Motor neuron (in vitro differentiated cells): Measurements from ENCODE around the gene RPL22. TPM values are rescaled to one million over a fixed set of nuclear protein-coding genes. Genes with fewer than 3 reads are reported as not detected.

Source experiments
- ATAC-seq, 8 experiments: fragments of 200-7000 bp; cut with Tn5 transposase; replicated peaks in 6 of 8; 2 replicates each; pipeline ENCODE4 v1.8.0; 2021; ENCODE audit warnings: mild to moderate bottlenecking in 8 of 8, moderate library complexity in 8 of 8
- H3K27ac ChIP-seq, 2 donors: fragments of 250-450 bp; sonication (Bioruptor Pico); 2 replicates each; pipeline ENCODE4 v1.9.0; 2021; ENCODE audit warnings: antibody characterized with exemption in 2 of 2, mild to moderate bottlenecking in 2 of 2, moderate library complexity in 1 of 2
- H3K4me1 ChIP-seq, 2 donors: fragments of 250-450 bp; sonication (Bioruptor Pico); replicated peaks in 1 of 2; 2 replicates each; pipeline ENCODE4 v1.6.1; 2021; ENCODE audit warnings: antibody characterized with exemption in 2 of 2, mild to moderate bottlenecking in 2 of 2, moderate library complexity in 1 of 2
- H3K4me3 ChIP-seq, 5 donors: fragments of 250-450 bp; sonication (Bioruptor Pico); 2 replicates each; pipeline ENCODE4 v1.9.0; 2021; ENCODE audit warnings: antibody characterized with exemption in 5 of 5, mild to moderate bottlenecking in 5 of 5, moderate library complexity in 4 of 5
- WGBS, 10 experiments: fragments of 450-650 bp; shearing (Covaris generic); methylation state at CpG; one replicate each; pipeline ENCODE4 v1.0.0; 2022; 5-methylcytosine and 5-hydroxymethylcytosine counted together
- in situ Hi-C, 9 experiments: fragments of 400-800 bp; cut with MboI; loops; one replicate each; pipeline ENCODE4 v1.15.0; 2021; ENCODE audit warnings: low sequenced_read_pairs in 9 of 9, low pct_unique_long_range_greater_than_20kb in 2 of 9; ENCODE audit not compliant: unreplicated experiment in 9 of 9
- total RNA-seq, 8 experiments: library from RNA; unstranded; fragments of 300-600 nt; gene quantifications; 2 replicates each; pipeline versions ENCODE4 v1.2.3 to v1.2.4, GENCODE V29; 2022

The RPL22 gene
- total RNA-seq, 8 experiments from 2014 or later = 340 to 786 (median 466) TPM

GRCh38 chr1:6151291-6151822 lies 48.0 kb downstream of the RPL22 start:
- Histone ChIP-seq H3K4me1 (peaks cover 17 to 25% of the 10 kb centered on the region in 2 donors), H3K27ac (no peak overlapping the region), H3K4me3 (no peak overlapping the region)
- no peak for ATAC-seq
- 0 to 85% (median 80%) methylated on average over 1 to 5 of the region's 9 CpGs; no CpG with 5 or more reads in 4 of the 10 experiments for WGBS, 10 experiments
- in situ Hi-C loops = no loop called here

- peaks cover 19 to 27% of the 10 kb centered on the region in 2 donors for H3K4me1 ChIP-seq
- WGBS, 10 experiments = 47 to 95% (median 79%) methylated on average over 3 to 8 of the region's 11 CpGs
- no peak overlapping the region for H3K27ac ChIP-seq
- in situ Hi-C loops = no loop called here
- no peak overlapping the region for H3K4me3 ChIP-seq
- no peak for ATAC-seq
Observed at GRCh38 chr1:6150006-6150938, 49.1 kb downstream of the RPL22 start.

GRCh38 chr1:6149597-6149996 lies 49.8 kb downstream of the RPL22 start:
- WGBS, 10 experiments = 45 to 100% (median 90%) methylated on average over 1 of the region's 1 CpG
- H3K4me3 ChIP-seq = no peak overlapping the region

GRCh38 chr1:6148497-6149241 lies 50.7 kb downstream of the RPL22 start:
- Histone ChIP-seq H3K27ac (no peak overlapping the region), H3K4me1 (peaks cover 31 to 43% of the 10 kb centered on the region in 2 donors)
- in situ Hi-C loops = no loop called here

More at GRCh38 chr1:6149597-6149996, 49.8 kb downstream of the RPL22 start:
- in situ Hi-C loops = no loop called here
- H3K4me1 ChIP-seq = peaks cover 26 to 34% of the 10 kb centered on the region in 2 donors
- H3K27ac ChIP-seq = no peak overlapping the region
- ATAC-seq = no peak

GRCh38 chr1:6145864-6146410 lies 53.5 kb downstream of the RPL22 start:
- no peak for ATAC-seq
- WGBS, 10 experiments = 68 to 100% (median 88%) methylated on average over 3 to 7 of the region's 24 CpGs; no CpG with 5 or more reads in 6 of the 10 experiments
- Histone ChIP-seq H3K27ac (no peak overlapping the region), H3K4me3 (no peak overlapping the region), H3K4me1 (peaks cover 19 to 31% of the 10 kb centered on the region in 2 donors)
- in situ Hi-C loops = no loop called here

More at GRCh38 chr1:6148497-6149241, 50.7 kb downstream of the RPL22 start:
- H3K4me3 ChIP-seq = peak overlapping the region; percentile 5 to 21 (median 12)
- peak; percentile 79 to 95 (median 87) for ATAC-seq
- WGBS, 10 experiments = 0 to 5% (median 0%) methylated on average over 4 to 10 of the region's 53 CpGs; no CpG with 5 or more reads in 7 of the 10 experiments

- WGBS, 10 experiments = 13 to 100% (median 62%) methylated on average over 1 to 2 of the region's 2 CpGs; no CpG with 5 or more reads in 5 of the 10 experiments
- ATAC-seq = no peak
- peaks cover 19 to 31% of the 10 kb centered on the region in 2 donors for H3K4me1 ChIP-seq
- in situ Hi-C loops = no loop called here
- no peak overlapping the region for H3K4me3 ChIP-seq
- no peak overlapping the region for H3K27ac ChIP-seq
Observed at GRCh38 chr1:6145396-6145750, 54.0 kb downstream of the RPL22 start.

GRCh38 chr1:6144647-6145395 lies 54.6 kb downstream of the RPL22 start:
- H3K27ac ChIP-seq = no peak overlapping the region
- H3K4me1 ChIP-seq = peaks cover 19 to 31% of the 10 kb centered on the region in 2 donors
- H3K4me3 ChIP-seq = no peak overlapping the region
- in situ Hi-C loops = no loop called here
- 8 to 42% (median 20%) methylated on average over 2 to 14 of the region's 16 CpGs; no CpG with 5 or more reads in 3 of the 10 experiments for WGBS, 10 experiments
- ATAC-seq = peak in 1 of 8 experiments; percentile 7

- in situ Hi-C loops = no loop called here
- 33 to 90% (median 72%) methylated on average over 1 to 5 of the region's 7 CpGs; no CpG with 5 or more reads in 6 of the 10 experiments for WGBS, 10 experiments
- no peak overlapping the region for H3K4me3 ChIP-seq
- no peak for ATAC-seq
- no peak overlapping the region for H3K27ac ChIP-seq
- peaks cover 17 to 29% of the 10 kb centered on the region in 2 donors for H3K4me1 ChIP-seq
Observed at GRCh38 chr1:6144175-6144574, 55.2 kb downstream of the RPL22 start.

GRCh38 chr1:6143395-6143794 lies 56.0 kb downstream of the RPL22 start:
- Histone ChIP-seq H3K4me1 (peaks cover 14 to 24% of the 10 kb centered on the region in 2 donors), H3K4me3 (no peak overlapping the region), H3K27ac (no peak overlapping the region)
- in situ Hi-C loops = no loop called here
- WGBS, 10 experiments = 53 to 100% (median 92%) methylated on average over 1 to 3 of the region's 4 CpGs; no CpG with 5 or more reads in 3 of the 10 experiments
- ATAC-seq = peak in 7 of 8 experiments; percentile 50 to 76 (median 70)

GRCh38 chr1:6142734-6143133 lies 56.7 kb downstream of the RPL22 start:
- ATAC-seq = no peak
- WGBS, 10 experiments = 40 to 100% (median 86%) methylated on average over 1 to 4 of the region's 4 CpGs; no CpG with 5 or more reads in 2 of the 10 experiments
- H3K4me3 ChIP-seq = no peak overlapping the region
- H3K4me1 ChIP-seq = peaks cover 14 to 20% of the 10 kb centered on the region in 2 donors
- in situ Hi-C loops = no loop called here
- H3K27ac ChIP-seq = no peak overlapping the region

- peaks cover 14 to 20% of the 10 kb centered on the region in 2 donors for H3K4me1 ChIP-seq
- no peak for ATAC-seq
- WGBS, 10 experiments = 78 to 100% (median 91%) methylated on average over 2 to 18 of the region's 33 CpGs; no CpG with 5 or more reads in 2 of the 10 experiments
- H3K4me3 ChIP-seq = no peak overlapping the region
- no peak overlapping the region for H3K27ac ChIP-seq
- in situ Hi-C loops = no loop called here
Observed at GRCh38 chr1:6142036-6142621, 57.3 kb downstream of the RPL22 start.

- Histone ChIP-seq H3K4me3 (no peak overlapping the region), H3K4me1 (peaks cover 14 to 20% of the 10 kb centered on the region in 2 donors), H3K27ac (no peak overlapping the region)
- WGBS, 10 experiments = 39 to 89% (median 60%) methylated on average over 1 to 7 of the region's 7 CpGs; no CpG with 5 or more reads in 3 of the 10 experiments
- in situ Hi-C loops = no loop called here
- peak in 5 of 8 experiments; percentile 5 to 63 (median 44) for ATAC-seq
Observed at GRCh38 chr1:6141592-6141991, 57.8 kb downstream of the RPL22 start.
